Ovary (tissue), 9 donors: ENCODE results near the gene TTLL12. TPM values are rescaled to one million over a fixed set of nuclear protein-coding genes. Genes with fewer than 3 reads are reported as not detected.

Source experiments
- DNase-seq, 5 donors: peaks; one replicate each; pipeline ENCODE4 v3.0.0-alpha.2; 2019 to 2020
- H3K27ac ChIP-seq, 2 donors: fragments of 200-600 bp; one replicate each; pipeline versions ENCODE4 v1.5.1 to v1.8.0; 2019 to 2022
- H3K27me3 ChIP-seq: fragments of 200-600 bp; one replicate; pipeline ENCODE4 v1.8.0; 2022
- H3K36me3 ChIP-seq: fragments of 200-600 bp; sonication (generic); one replicate; pipeline ENCODE4 v1.5.1; 2019
- H3K4me1 ChIP-seq: one replicate; pipeline ENCODE4 v1.8.1; 2013; ENCODE audit warnings: mild to moderate bottlenecking, moderate library complexity; ENCODE audit not compliant: insufficient read depth
- H3K4me3 ChIP-seq: fragments of 200-600 bp; sonication (generic); one replicate; pipeline ENCODE4 v1.5.1; 2017
- H3K9me3 ChIP-seq, 2 donors: fragments of 200-600 bp in 1 of 2; sonication (generic) in 1 of 2; one replicate each; pipeline versions ENCODE4 v1.5.1 to v1.8.1; 2013 to 2019; ENCODE audit warnings: mild to moderate bottlenecking in 1 of 2, moderate library complexity in 1 of 2
- CTCF ChIP-seq, 3 donors: fragments of 450-650 bp in 2 of 3; fragments of 200-600 bp in 1 of 3; IDR thresholded peaks; one replicate each; pipeline versions ENCODE4 v1.5.1 to v1.8.0; 2016 to 2022; ENCODE audit warnings: antibody characterized with exemption in 3 of 3, mild to moderate bottlenecking in 1 of 3
- EP300 ChIP-seq: sonication (generic); formaldehyde crosslinking; IDR thresholded peaks from one replicate; pipeline ENCODE4 v1.6.1; 2017; ENCODE audit warnings: antibody characterized with exemption
- POLR2A ChIP-seq: fragments of 450-650 bp; IDR thresholded peaks from one replicate; pipeline ENCODE4 v1.6.1; 2017; ENCODE audit warnings: antibody characterized with exemption, mild to moderate bottlenecking, moderate library complexity
- WGBS, 3 donors: extraction: QIAGEN DNeasy Blood & Tissue Kit in 1 of 3; methylation state at CpG; one replicate each; pipeline versions ENCODE4 v1.1.5 to v1.1.7; 2013 to 2017; 5-methylcytosine and 5-hydroxymethylcytosine counted together
- intact Hi-C, 4 donors: fragments of 100-400 bp; cut with DNase I; formaldehyde crosslinking; loops; one replicate each; pipeline versions ENCODE4 v1.11.0 to v1.15.1; 2022 to 2023
- polyA plus RNA-seq, 2 donors: library from polyadenylated mRNA; stranded (reverse); fragments of 200-250 nt in 1 of 2; fragments of 350-450 nt in 1 of 2; fragmentation: Illumina TruSeq in 1 of 2; extraction: RNeasy Lipid Tissue Mini Kit (QIAGEN cat#74804) in 1 of 2; gene quantifications; one replicate each; pipeline ENCODE4 v1.2.3, GENCODE V29; 2013 to 2014
- total RNA-seq, 7 donors: library from RNA; depleted of rRNA in 2 of 7; stranded (reverse); fragments of >200 nt in 2 of 7; fragmentation: NEBNext Ultra II Directional in 3 of 7; extraction: Animal tissue kit (Norgen Biotek cat#: 25700) in 3 of 7; gene quantifications; one replicate each; pipeline versions ENCODE4 v1.1.0 to v1.2.4, GENCODE V29; 2016 to 2023
- donor health status: DM: no; HTN: no; CAD: no; lungs with moderate emphysema.
- donor health status: DM: no; HTN: no; CAD: no.
- donor health status: Bipolar disorder and iron deficiency.
- donor health status: DM: yes; HTN: yes; CAD: no.
- donor health status: DM: no; HTN: no; CAD: no.
- donor health status: DM: yes; HTN: yes; CAD: no.

Gene TTLL12
- total and polyA plus RNA-seq, 9 donors = 5.8 to 68.4 (median 41.1) TPM

- no peaks in the 10 kb centered on the region for H3K4me1 ChIP-seq
These were observed 12.0 kb upstream of the TTLL12 start for GRCh38 chr22:43198936-43199335.

GRCh38 chr22:43198126-43198525 is 11.2 kb upstream of the TTLL12 start:
- WGBS, 3 donors = 77 to 87% (median 81%) methylated on average over 5 of the region's 5 CpGs

More at GRCh38 chr22:43198936-43199335, 12.0 kb upstream of the TTLL12 start:
- no peak overlapping the region for H3K4me3 ChIP-seq
- no peaks in the 10 kb centered on the region for H3K27me3 ChIP-seq
- H3K27ac ChIP-seq = no peak overlapping the region
- intact Hi-C loops = no loop called here
- no peak for DNase-seq
- H3K9me3 ChIP-seq = no peaks in the 10 kb centered on the region
- WGBS, 3 donors = 52 to 62% (median 57%) methylated on average over 9 of the region's 9 CpGs
- TF ChIP-seq CTCF (IDR thresholded peaks at IDR 0.05) (no peak), POLR2A (no peak), EP300 (no peak)
- no peaks in the 10 kb centered on the region for H3K36me3 ChIP-seq

DNA sequence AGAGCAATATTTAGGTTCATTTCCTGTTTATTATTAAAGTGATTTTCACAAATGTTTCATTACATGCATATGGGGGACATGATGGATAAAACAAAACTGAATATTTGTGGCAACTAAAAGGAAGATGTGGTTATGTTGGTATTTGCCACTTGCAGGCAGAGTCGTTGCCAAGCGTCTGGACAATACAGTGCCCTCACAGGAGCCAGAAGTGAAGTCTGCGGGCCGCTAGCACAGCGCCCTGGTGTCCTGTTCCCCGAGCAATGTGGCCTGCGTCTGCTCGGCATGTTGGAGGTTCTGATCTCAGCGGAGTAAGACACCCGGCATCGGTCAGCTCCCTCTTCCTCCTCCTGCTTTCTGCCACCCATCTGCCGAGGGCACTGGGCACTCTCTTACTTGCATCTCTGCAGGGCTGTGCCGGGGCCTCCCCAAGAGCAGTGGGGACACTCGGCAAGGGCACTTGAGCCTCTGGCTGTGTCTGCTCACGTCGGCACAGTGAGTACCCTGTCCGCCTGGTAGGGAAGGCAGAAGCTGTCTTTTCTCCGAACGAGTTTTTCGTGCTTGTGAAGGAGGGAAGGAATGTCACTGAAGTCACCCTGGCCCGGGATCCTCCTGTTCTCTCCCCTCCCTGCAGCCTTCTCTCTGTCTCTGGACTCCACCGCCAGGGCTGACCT is 10.5 kb upstream of the TTLL12 start:
- H3K4me3 ChIP-seq = no peak overlapping the region
- H3K27me3 ChIP-seq = no peaks in the 10 kb centered on the region
- H3K4me1 ChIP-seq = no peaks in the 10 kb centered on the region
- no peak for TF ChIP-seq EP300
- no peak for TF ChIP-seq POLR2A
- TF ChIP-seq CTCF (IDR thresholded peaks at IDR 0.05) = no peak
- 56 to 61% (median 58%) methylated on average over 22 of the region's 22 CpGs for WGBS, 3 donors
- no peaks in the 10 kb centered on the region for H3K36me3 ChIP-seq
- intact Hi-C loops = no loop called here
- no peak for DNase-seq
- no peaks in the 10 kb centered on the region for H3K9me3 ChIP-seq
- no peak overlapping the region for H3K27ac ChIP-seq

More at GRCh38 chr22:43198126-43198525, 11.2 kb upstream of the TTLL12 start:
- no peak for TF ChIP-seq EP300
- no peak for TF ChIP-seq POLR2A
- TF ChIP-seq CTCF (IDR thresholded peaks at IDR 0.05) = no peak
- H3K36me3 ChIP-seq = no peaks in the 10 kb centered on the region
- H3K4me1 ChIP-seq = no peaks in the 10 kb centered on the region
- H3K27ac ChIP-seq = no peak overlapping the region
- no peaks in the 10 kb centered on the region for H3K9me3 ChIP-seq
- no peak overlapping the region for H3K4me3 ChIP-seq
- no peak for DNase-seq
- intact Hi-C loops = no loop called here
- no peaks in the 10 kb centered on the region for H3K27me3 ChIP-seq

DNA sequence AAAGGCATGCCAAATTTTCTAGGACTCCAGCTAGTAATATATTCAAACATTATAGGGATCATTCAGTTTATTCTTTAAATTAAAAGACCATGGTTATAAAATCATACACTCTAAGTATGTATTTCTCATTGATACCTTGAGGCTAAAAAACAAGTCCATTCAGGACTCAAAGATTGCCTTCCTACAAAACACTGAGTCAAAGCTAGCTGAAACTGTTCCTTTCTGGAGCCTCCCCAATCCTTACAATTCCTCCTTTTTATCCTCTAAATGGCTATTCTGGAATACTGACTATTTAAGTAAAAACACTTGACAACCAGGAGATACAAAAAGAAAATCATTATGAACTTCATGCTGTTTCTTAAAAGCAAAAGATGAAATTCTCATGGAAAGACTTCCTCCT is 4.9 kb upstream of the TTLL12 start:
- no peak for TF ChIP-seq POLR2A
- no peak for TF ChIP-seq EP300
- TF ChIP-seq CTCF (IDR thresholded peaks at IDR 0.05) = no peak
- no peak for DNase-seq
- H3K9me3 ChIP-seq = no peaks in the 10 kb centered on the region
- H3K4me1 ChIP-seq = peaks cover 1% of the 10 kb centered on the region
- H3K4me3 ChIP-seq = no peak overlapping the region
- H3K27ac ChIP-seq = no peak overlapping the region
- no peaks in the 10 kb centered on the region for H3K27me3 ChIP-seq
- H3K36me3 ChIP-seq = no peaks in the 10 kb centered on the region
- intact Hi-C loops = no loop called here
